Pulmonary artery endothelial cell (primary cell): Measurements from ENCODE around the gene MRPL40. TPM values are rescaled to one million over a fixed set of nuclear protein-coding genes. Genes with fewer than 3 reads are reported as not detected.

Experiments used
- DNase-seq: peaks from one replicate; pipeline ENCODE4 v3.0.0-alpha.2; 2011; ENCODE audit warnings: low read depth, low spot score
- total RNA-seq: library from RNA; depleted of rRNA; stranded (reverse); fragments of >200 nt; gene quantifications from 2 replicates; pipeline ENCODE4 v1.2.3, GENCODE V29; 2014

The MRPL40 gene
- total RNA-seq, 1 donor from 2014 or later, result 41.2 TPM

- DNase-seq, result no peak
These were observed 48.4 kb downstream of the MRPL40 start for GRCh38 chr22:19480789-19481188.

GRCh38 chr22:19482297-19482696 lies 50.0 kb downstream of the MRPL40 start:
- no peak for DNase-seq

GRCh38 chr22:19483481-19484244 lies 51.3 kb downstream of the MRPL40 start:
- DNase-seq, result peak; percentile 82

Other genes starting within 250 kb of the MRPL40 start
- gene CLTCL1, start 140.8 kb upstream of the MRPL40 start, total RNA-seq, result 4.4 and 6.2 TPM in 2 replicates
- 22.8 and 26.1 TPM in 2 replicates for gene HIRA, start 812 bp upstream of the MRPL40 start, total RNA-seq
- 21.4 and 25.3 TPM in 2 replicates for gene C22orf39, start 15.2 kb downstream of the MRPL40 start, total RNA-seq
- gene UFD1, start 46.6 kb downstream of the MRPL40 start, total RNA-seq, result 166 and 168 TPM in 2 replicates
- gene CDC45, start 47.4 kb downstream of the MRPL40 start, total RNA-seq, result 30.7 and 50.1 TPM in 2 replicates
- gene CLDN5, start 91.9 kb downstream of the MRPL40 start, total RNA-seq, result 360 and 491 TPM in 2 replicates